Bronchial epithelial cell (primary cell): ENCODE measurements around the gene MRPL52. TPM values are rescaled to one million over a fixed set of nuclear protein-coding genes. Genes with fewer than 3 reads are reported as not detected.
"Not testable (repeated sequence)": the region's sequence is repeated elsewhere in the genome, so short reads cannot be mapped to it uniquely, and the experiment has no call there.

Experiments
- DNase-seq: peaks from one replicate; pipeline ENCODE4 v3.0.0-alpha.2; 2010; ENCODE audit warnings: low read depth
- FAIRE-seq: peaks from 2 replicates; lab custom pipeline; 2011; peaks lifted over from hg19 to GRCh38; lab: Jason Lieb, UNC
- H3K27me3 ChIP-seq: 2 replicates; pipeline ENCODE4 v1.5.1; 2011; ENCODE audit warnings: low read length; ENCODE audit not compliant: control insufficient read depth, insufficient read depth
- H3K36me3 ChIP-seq: 2 replicates; pipeline ENCODE4 v1.5.1; 2011; ENCODE audit warnings: low read length; ENCODE audit not compliant: control insufficient read depth, insufficient read depth
- H3K4me3 ChIP-seq: 2 replicates; pipeline ENCODE4 v1.5.1; 2011; ENCODE audit warnings: mild to moderate bottlenecking, low read depth, low read length, control low read depth
- total RNA-seq: library from RNA; depleted of rRNA; stranded (reverse); fragments of >200 nt; gene quantifications from 2 replicates; pipeline ENCODE4 v1.2.1, GENCODE V29; 2014
- TF ChIP-seq, protein P1 (sequence below): IDR thresholded peaks from 2 replicates; pipeline ENCODE4 v1.5.1; 2011; ENCODE audit warnings: mild to moderate bottlenecking, moderate library complexity, low read length, control low read depth, inconsistent platforms; ENCODE audit not compliant: insufficient read depth, severe bottlenecking

The MRPL52 gene
- total RNA-seq, 1 donor from 2014 or later: 33.2 TPM

GRCh38 chr14:22821193-22822015, 8.3 kb upstream of the MRPL52 start:
- TF ChIP-seq, protein P1, sequence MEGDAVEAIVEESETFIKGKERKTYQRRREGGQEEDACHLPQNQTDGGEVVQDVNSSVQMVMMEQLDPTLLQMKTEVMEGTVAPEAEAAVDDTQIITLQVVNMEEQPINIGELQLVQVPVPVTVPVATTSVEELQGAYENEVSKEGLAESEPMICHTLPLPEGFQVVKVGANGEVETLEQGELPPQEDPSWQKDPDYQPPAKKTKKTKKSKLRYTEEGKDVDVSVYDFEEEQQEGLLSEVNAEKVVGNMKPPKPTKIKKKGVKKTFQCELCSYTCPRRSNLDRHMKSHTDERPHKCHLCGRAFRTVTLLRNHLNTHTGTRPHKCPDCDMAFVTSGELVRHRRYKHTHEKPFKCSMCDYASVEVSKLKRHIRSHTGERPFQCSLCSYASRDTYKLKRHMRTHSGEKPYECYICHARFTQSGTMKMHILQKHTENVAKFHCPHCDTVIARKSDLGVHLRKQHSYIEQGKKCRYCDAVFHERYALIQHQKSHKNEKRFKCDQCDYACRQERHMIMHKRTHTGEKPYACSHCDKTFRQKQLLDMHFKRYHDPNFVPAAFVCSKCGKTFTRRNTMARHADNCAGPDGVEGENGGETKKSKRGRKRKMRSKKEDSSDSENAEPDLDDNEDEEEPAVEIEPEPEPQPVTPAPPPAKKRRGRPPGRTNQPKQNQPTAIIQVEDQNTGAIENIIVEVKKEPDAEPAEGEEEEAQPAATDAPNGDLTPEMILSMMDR: no peak
- DNase-seq (no peak), FAIRE-seq (no peak)
- Histone ChIP-seq H3K4me3 (no peak overlapping the region), H3K27me3 (no peaks in the 10 kb centered on the region), H3K36me3 (no peaks in the 10 kb centered on the region)

DNA sequence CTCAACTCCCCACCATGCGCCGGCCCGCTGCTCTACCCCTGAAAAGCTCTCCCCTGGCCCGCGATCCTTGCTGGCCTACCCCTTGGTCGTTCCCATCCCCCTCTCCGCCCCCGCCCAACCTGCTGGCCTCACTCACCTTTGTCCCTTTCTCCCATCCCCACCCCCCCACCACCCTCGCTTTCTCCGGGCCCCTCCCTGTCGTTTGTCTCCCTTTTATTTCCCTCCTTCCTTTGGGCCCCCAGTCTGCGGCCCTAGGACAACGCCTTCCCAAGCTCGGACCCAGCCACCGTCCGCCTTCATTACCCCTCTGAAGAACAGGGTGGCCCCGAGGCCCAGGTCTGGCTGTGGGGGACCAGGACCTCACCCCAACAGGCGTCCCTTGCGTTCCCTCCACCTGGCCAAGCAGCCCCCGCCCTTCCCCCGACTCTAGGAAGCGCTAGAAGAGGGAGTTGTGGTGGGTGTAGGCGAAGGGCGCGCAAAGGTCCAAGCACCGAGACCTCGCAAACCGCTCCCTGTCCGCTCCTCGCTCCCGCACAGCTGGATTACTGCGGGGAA, 7.6 kb upstream of the MRPL52 start:
- no peak for DNase-seq
- no peaks in the 10 kb centered on the region for H3K27me3 ChIP-seq
- no peak for FAIRE-seq
- TF ChIP-seq, protein P1: no peak
- no peaks in the 10 kb centered on the region for H3K36me3 ChIP-seq
- peak overlapping the region; percentile 35 for H3K4me3 ChIP-seq

DNA sequence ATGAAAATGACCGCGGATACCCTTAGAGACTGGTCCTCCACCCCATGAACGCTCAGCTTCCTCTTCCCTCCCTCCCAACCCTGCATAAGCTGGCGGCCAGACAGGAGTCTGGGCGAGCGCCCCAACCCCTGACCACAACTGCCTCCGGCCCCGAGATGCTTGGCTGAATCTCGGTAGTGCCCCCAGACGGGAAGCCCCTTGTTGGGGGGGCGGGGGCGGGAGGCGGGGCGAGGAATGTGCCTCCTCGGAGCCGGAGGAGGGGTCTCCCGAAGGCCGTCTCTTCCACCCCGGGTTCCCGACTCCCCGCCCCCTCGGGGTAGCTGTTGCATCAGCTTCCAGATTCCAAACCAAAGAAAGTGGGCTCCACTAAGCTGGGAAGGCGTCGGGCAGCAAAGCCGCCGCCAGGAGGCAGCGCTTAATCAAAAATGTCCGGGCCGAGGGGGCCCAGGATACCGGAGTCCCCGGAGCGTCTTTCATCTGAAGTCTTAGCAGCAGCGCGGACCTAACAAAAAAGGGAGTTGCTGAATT, 7.1 kb upstream of the MRPL52 start:
- no peak for FAIRE-seq
- TF ChIP-seq, protein P1: peak; percentile 91
- no peaks in the 10 kb centered on the region for H3K36me3 ChIP-seq
- no peaks in the 10 kb centered on the region for H3K27me3 ChIP-seq
- peak overlapping the region; percentile 35 for H3K4me3 ChIP-seq
- DNase-seq: peak; percentile 61

- no peak for FAIRE-seq
- DNase-seq: peak; percentile 93
- H3K27me3 ChIP-seq: no peaks in the 10 kb centered on the region
- H3K36me3 ChIP-seq: no peaks in the 10 kb centered on the region
- H3K4me3 ChIP-seq: no peak overlapping the region
- TF ChIP-seq, protein P1: no peak
Measured at GRCh38 chr14:22824711-22825359, 4.9 kb upstream of the MRPL52 start.

GRCh38 chr14:22829076-22829660, 519 bp upstream of the MRPL52 start:
- not testable (repeated sequence) for H3K27me3 ChIP-seq, FAIRE-seq, DNase-seq, H3K36me3 ChIP-seq
- H3K4me3 ChIP-seq: peak overlapping the region; percentile 93
